Measurements from ENCODE around the gene MVB12B.
"Not testable (repeated sequence)": the region's sequence is repeated elsewhere in the genome, so short reads cannot be mapped to it uniquely, and the experiment has no call there.

Gene MVB12B

DNA sequence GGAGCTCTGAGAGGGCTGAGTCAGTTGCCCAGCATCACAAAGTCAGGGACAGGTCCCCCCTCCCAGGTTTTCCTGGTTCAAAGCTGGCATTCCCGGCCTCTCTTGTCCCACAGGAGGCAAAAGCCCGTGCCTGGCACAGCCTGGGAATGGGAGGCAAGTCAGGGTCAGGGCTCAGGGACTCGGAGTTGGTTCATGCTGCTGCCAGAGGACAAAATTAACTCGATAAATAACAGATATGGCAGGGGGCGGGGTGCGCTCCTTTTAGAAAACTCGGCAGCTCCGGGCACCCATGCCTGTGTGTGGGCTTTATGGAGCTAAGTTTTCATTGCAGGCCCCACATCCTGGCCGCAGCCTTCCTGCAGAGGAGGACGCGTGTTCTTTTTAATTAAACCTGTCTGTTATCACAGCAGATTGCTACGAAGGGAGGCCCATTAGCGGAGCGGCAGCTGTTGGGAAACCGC, 224.3 kb downstream of the MVB12B start:
- DNase-seq = peak; percentile 33

GRCh38 chr9:126551812-126552211, 225.2 kb downstream of the MVB12B start:
- no peak for DNase-seq

DNA sequence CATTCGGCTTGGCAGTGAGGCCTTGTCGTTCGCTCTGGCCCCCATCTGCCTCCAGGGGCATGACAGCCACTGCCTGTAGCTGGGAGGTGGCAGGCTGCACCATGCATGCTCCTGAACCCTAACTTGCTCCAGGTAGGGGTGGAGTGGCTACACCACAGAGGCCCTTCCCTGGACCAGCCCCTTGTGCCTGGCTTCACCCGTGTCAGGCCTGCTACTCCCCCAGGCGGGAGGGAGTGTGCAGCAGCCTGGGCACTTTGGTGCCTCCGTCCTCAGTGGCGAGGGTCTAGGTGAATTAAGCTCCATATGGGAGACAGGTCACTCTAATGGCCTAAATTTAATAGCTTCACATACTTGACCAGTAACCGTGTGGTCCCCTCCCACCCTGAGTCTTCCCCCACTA, 227.7 kb downstream of the MVB12B start:
- no peak for DNase-seq

DNA sequence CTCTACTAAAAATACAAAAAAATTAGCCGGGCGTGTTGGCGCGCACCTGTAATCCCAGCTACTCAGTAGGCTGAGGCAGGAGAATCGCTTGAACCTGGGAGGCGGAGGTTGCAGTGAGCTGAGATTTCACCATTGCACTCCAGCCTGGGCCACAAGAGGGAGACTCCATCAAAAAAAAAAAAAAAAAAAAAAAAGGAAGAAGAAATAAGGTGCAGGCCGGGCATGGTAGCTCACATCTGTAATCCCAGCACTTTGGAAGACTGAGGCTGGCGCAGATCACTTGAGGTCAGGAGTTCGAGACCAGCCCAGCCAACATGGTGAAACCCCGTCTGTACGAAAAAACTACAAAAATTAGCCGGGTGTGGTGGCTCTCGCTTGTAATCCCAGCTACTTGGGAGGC, 228.8 kb downstream of the MVB12B start:
- DNase-seq = not testable (repeated sequence)

All from NCI-H2171 treated with DMSO at 0.1 percent for 48 hours (cell line).